CD14-positive monocyte (primary cell): Measurements from ENCODE around the gene CCDC85A. TPM values are rescaled to one million over a fixed set of nuclear protein-coding genes. Genes with fewer than 3 reads are reported as not detected.

Source experiments
- DNase-seq, 3 donors: peaks; one replicate each; pipeline ENCODE4 v3.0.0-alpha.2; 2011 to 2022
- H2AFZ ChIP-seq: 2 replicates; pipeline ENCODE4 v1.6.0; 2012; ENCODE audit warnings: mild to moderate bottlenecking, low read depth, low read length, inconsistent platforms; ENCODE audit not compliant: insufficient read depth, poor library complexity, severe bottlenecking
- H3K27ac ChIP-seq, 2 donors: 1 replicate in 1 of 2; 2 replicates in 1 of 2; pipeline ENCODE4 v1.5.1; 2012 to 2013; ENCODE audit warnings: low read length in 2 of 2, control low read depth in 1 of 2, inconsistent platforms in 1 of 2, low read depth in 1 of 2, mild to moderate bottlenecking in 1 of 2
- H3K27me3 ChIP-seq, 2 donors: one replicate each; pipeline versions ENCODE4 v1.6.0 to v1.6.1; 2011 to 2013; ENCODE audit warnings: low read length in 2 of 2; ENCODE audit not compliant: control insufficient read depth in 2 of 2, insufficient read depth in 2 of 2
- H3K36me3 ChIP-seq, 2 donors: replicated peaks in 1 of 2; 1 replicate in 1 of 2; 2 replicates in 1 of 2; pipeline versions ENCODE4 v1.5.1 to v1.6.1; 2012 to 2013; ENCODE audit warnings: low read length in 2 of 2, control low read depth in 1 of 2, inconsistent platforms in 1 of 2, mild to moderate bottlenecking in 1 of 2; ENCODE audit not compliant: insufficient read depth in 2 of 2, control insufficient read depth in 1 of 2
- H3K4me1 ChIP-seq, 2 donors: 1 replicate in 1 of 2; 2 replicates in 1 of 2; pipeline versions ENCODE4 v1.5.1 to v1.6.1; 2012 to 2013; ENCODE audit warnings: low read length in 2 of 2, control low read depth in 1 of 2, inconsistent platforms in 1 of 2, mild to moderate bottlenecking in 1 of 2, moderate library complexity in 1 of 2; ENCODE audit not compliant: insufficient read depth in 2 of 2, control insufficient read depth in 1 of 2
- H3K4me2 ChIP-seq: replicated peaks from 2 replicates; pipeline ENCODE3; 2012; ENCODE audit warnings: low read length, moderate library complexity, mild to moderate bottlenecking; ENCODE audit not compliant: poor library complexity, severe bottlenecking; ENCODE audit errors: extremely low read depth
- H3K4me3 ChIP-seq, 3 experiments: fragments of 200-600 bp in 1 of 3; sonication (generic) in 1 of 3; replicated peaks in 1 of 3; 1 replicate in 2 of 3; 2 replicates in 1 of 3; pipeline ENCODE4 v1.5.1; 2011 to 2013; ENCODE audit warnings: low read length in 3 of 3, mild to moderate bottlenecking in 3 of 3, control low read depth in 2 of 3, low read depth in 2 of 3, inconsistent platforms in 1 of 3, moderate library complexity in 1 of 3
- H3K79me2 ChIP-seq: 2 replicates; pipeline ENCODE4 v1.6.0; 2012; ENCODE audit warnings: mild to moderate bottlenecking, control low read depth, inconsistent platforms, low read length, moderate library complexity; ENCODE audit not compliant: insufficient read depth
- H3K9ac ChIP-seq: 2 replicates; pipeline ENCODE4 v1.6.0; 2017; ENCODE audit warnings: low read length, mild to moderate bottlenecking; ENCODE audit not compliant: insufficient read depth, poor library complexity, severe bottlenecking
- H3K9me3 ChIP-seq, 2 donors: replicated peaks in 1 of 2; 1 replicate in 1 of 2; 2 replicates in 1 of 2; pipeline versions ENCODE4 v1.5.1 to v1.6.1; 2012 to 2013; ENCODE audit warnings: low read length in 2 of 2, control low read depth in 1 of 2; ENCODE audit not compliant: control insufficient read depth in 1 of 2, insufficient read depth in 1 of 2
- H4K20me1 ChIP-seq: 2 replicates; pipeline ENCODE4 v1.6.0; 2012; ENCODE audit warnings: mild to moderate bottlenecking, low read length, control low read depth, moderate library complexity; ENCODE audit not compliant: insufficient read depth
- H3K27ac Mint-ChIP-seq, 7 donors: one replicate each; pipeline ENCODE4 v1.8.0; 2020; ENCODE audit warnings: mild to moderate bottlenecking in 7 of 7, mixed read lengths in 7 of 7, moderate library complexity in 6 of 7, inconsistent platforms in 2 of 7
- H3K27me3 Mint-ChIP-seq, 3 donors: one replicate each; pipeline ENCODE4 v1.8.0; 2021 to 2022; ENCODE audit warnings: low read depth in 3 of 3, mild to moderate bottlenecking in 3 of 3, mixed read lengths in 3 of 3, moderate library complexity in 3 of 3, inconsistent platforms in 1 of 3
- H3K36me3 Mint-ChIP-seq, 2 donors: one replicate each; pipeline ENCODE4 v1.8.0; 2020; ENCODE audit warnings: mixed read lengths in 2 of 2, inconsistent platforms in 1 of 2, mild to moderate bottlenecking in 1 of 2
- H3K4me1 Mint-ChIP-seq: one replicate; pipeline ENCODE4 v1.8.0; 2020; ENCODE audit warnings: mild to moderate bottlenecking, mixed read lengths
- H3K4me3 Mint-ChIP-seq, 2 donors: one replicate each; pipeline ENCODE4 v1.8.0; 2020; ENCODE audit warnings: mild to moderate bottlenecking in 2 of 2, mixed read lengths in 2 of 2, moderate library complexity in 1 of 2
- H3K9me3 Mint-ChIP-seq, 7 donors: one replicate each; pipeline ENCODE4 v1.8.0; 2020 to 2022; ENCODE audit warnings: mixed read lengths in 7 of 7, mild to moderate bottlenecking in 6 of 7, moderate library complexity in 6 of 7, inconsistent platforms in 2 of 7
- CTCF ChIP-seq: fragments of 200-600 bp; IDR thresholded peaks from one replicate; pipeline ENCODE4 v1.8.0; 2022; ENCODE audit warnings: antibody characterized with exemption, mild to moderate bottlenecking
- WGBS: methylation state at CpG from one replicate; pipeline ENCODE4 v1.1.5; 2013; ENCODE audit warnings: missing lambda C conversion rate; ENCODE audit not compliant: insufficient coverage; 5-methylcytosine and 5-hydroxymethylcytosine counted together
- intact Hi-C, 2 donors: fragments of 100-400 bp; cut with micrococcal nuclease; formaldehyde crosslinking; loops; one replicate each; pipeline versions ENCODE4 v1.15.0 to v1.15.1; 2023
- polyA plus RNA-seq, 3 donors: library from polyadenylated mRNA; depleted of rRNA in 1 of 3; unstranded in 2 of 3; stranded (reverse) in 1 of 3; fragments of 300-500 nt in 2 of 3; fragments of >200 nt in 1 of 3; fragmentation: Illumina TruSeq in 2 of 3; gene quantifications; 1 replicate in 2 of 3; 2 replicates in 1 of 3; pipeline ENCODE4 v1.2.3, GENCODE V29; 2012 to 2021

CCDC85A gene
- polyA plus RNA-seq, 3 donors = not detected

- Mint-ChIP-seq H3K36me3 (no peaks in the 10 kb centered on the region), H3K4me1 (no peaks in the 10 kb centered on the region), H3K9me3 (peaks cover 0 to 8% (median 0%) of the 10 kb centered on the region in 7 donors), H3K27me3 (peaks cover 0 to 3% (median 0%) of the 10 kb centered on the region in 3 donors), H3K27ac (no peak overlapping the region), H3K4me3 (no peak overlapping the region)
- H3K9me3 ChIP-seq = no peaks in the 10 kb centered on the region
- no peak overlapping the region for H3K9ac ChIP-seq
- H4K20me1 ChIP-seq = no peaks in the 10 kb centered on the region
- H3K4me2 ChIP-seq = no peak overlapping the region
- intact Hi-C loops = no loop called here
- H3K4me1 ChIP-seq = no peaks in the 10 kb centered on the region
- DNase-seq = no peak
- WGBS = 93% methylated on average over 3 of the region's 6 CpGs
- no peak overlapping the region for H3K27ac ChIP-seq
- H3K4me3 ChIP-seq = no peak overlapping the region
- no peak overlapping the region for H2AFZ ChIP-seq
- no peak for TF ChIP-seq CTCF
- no peaks in the 10 kb centered on the region for H3K79me2 ChIP-seq
- no peaks in the 10 kb centered on the region for H3K27me3 ChIP-seq
- no peaks in the 10 kb centered on the region for H3K36me3 ChIP-seq
Measured at GRCh38 chr2:56229397-56230060, 45.7 kb downstream of the CCDC85A start.

DNA sequence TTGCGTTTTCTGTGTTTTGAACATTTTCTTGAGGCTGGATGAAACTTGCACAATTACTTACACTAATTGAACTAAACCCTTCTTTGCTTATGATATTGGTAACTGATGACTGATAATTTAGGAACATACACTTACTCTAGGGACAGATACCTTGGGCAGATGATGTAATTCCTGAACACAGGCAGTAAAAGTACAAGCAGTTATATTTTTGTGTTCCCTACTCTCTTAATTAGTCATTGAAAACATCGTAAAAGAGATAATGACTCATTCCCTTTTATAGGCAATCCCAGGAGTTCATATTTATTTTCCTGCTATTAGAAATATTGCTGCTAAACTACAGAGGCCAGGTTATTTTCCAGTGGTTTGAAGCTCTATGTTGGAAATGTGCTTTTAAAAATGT is 46.4 kb downstream of the CCDC85A start:
- Mint-ChIP-seq H3K9me3 (peaks cover 0 to 5% (median 0%) of the 10 kb centered on the region in 7 donors), H3K36me3 (no peaks in the 10 kb centered on the region), H3K27ac (no peak overlapping the region), H3K4me3 (no peak overlapping the region), H3K4me1 (no peaks in the 10 kb centered on the region), H3K27me3 (peaks cover 0 to 2% (median 0%) of the 10 kb centered on the region in 3 donors)
- WGBS = no CpG with 5 or more reads among the region's 2 CpGs
- H3K9ac ChIP-seq = no peak overlapping the region
- intact Hi-C loops = no loop called here
- no peaks in the 10 kb centered on the region for H3K27me3 ChIP-seq
- H3K27ac ChIP-seq = no peak overlapping the region
- H3K4me1 ChIP-seq = no peaks in the 10 kb centered on the region
- H3K36me3 ChIP-seq = no peaks in the 10 kb centered on the region
- H4K20me1 ChIP-seq = no peaks in the 10 kb centered on the region
- no peak overlapping the region for H3K4me3 ChIP-seq
- DNase-seq = no peak
- H3K79me2 ChIP-seq = no peaks in the 10 kb centered on the region
- no peak overlapping the region for H2AFZ ChIP-seq
- no peak for TF ChIP-seq CTCF
- no peaks in the 10 kb centered on the region for H3K9me3 ChIP-seq
- no peak overlapping the region for H3K4me2 ChIP-seq
